GM12878 (cell line): ENCODE data around the gene AP2B1. TPM values are rescaled to one million over a fixed set of nuclear protein-coding genes. Genes with fewer than 3 reads are reported as not detected.

Experiments
- ATAC-seq: fragments of 200-7000 bp; cut with Tn5 transposase; 3 replicates; pipeline ENCODE4 v1.9.1; 2020; ENCODE audit warnings: mild to moderate bottlenecking, moderate library complexity
- BruUV-seq: library from RNA; stranded (reverse); fragments of 400-500 nt; replicated peaks from 2 replicates; lab custom pipeline; 2021; lab: Mats Ljungman, UMichigan
- CTCF ChIA-PET: fragments of 300-600 bp; sonication (Branson Sonifier 250); formaldehyde crosslinking; extraction: SDS; loops from one replicate; lab custom pipeline; 2021; ENCODE audit warnings: inconsistent platforms; lab: Yijun Ruan, JAX
- POLR2A ChIA-PET: fragments of 350-600 bp; formaldehyde crosslinking; extraction: SDS; loops from one replicate; lab custom pipeline; 2021; ENCODE audit warnings: inconsistent platforms; lab: Charles Lee
- RAD21 ChIA-PET: fragments of 300-600 bp; sonication (Branson Sonifier 250); formaldehyde crosslinking; loops from one replicate; lab custom pipeline; 2023; ENCODE audit warnings: antibody characterized with exemption; ENCODE audit not compliant: unreplicated experiment; lab: Charles Lee
- SMC1A ChIA-PET: fragments of 300-600 bp; sonication (Branson Sonifier 250); formaldehyde crosslinking; loops from one replicate; lab custom pipeline; 2023; ENCODE audit not compliant: unreplicated experiment, uncharacterized antibody; lab: Charles Lee
- DNase-seq: peaks from one replicate; pipeline ENCODE4 v3.0.0-alpha.2; 2011; ENCODE audit warnings: low read depth, low spot score
- FAIRE-seq: peaks from 3 replicates; lab custom pipeline; 2011; peaks lifted over from hg19 to GRCh38; lab: Jason Lieb, UNC
- H2AFZ ChIP-seq: 2 replicates; pipeline ENCODE4 v1.6.0; 2011; ENCODE audit warnings: low read depth, low read length, control low read depth; ENCODE audit not compliant: control insufficient read depth
- H3K27ac ChIP-seq: 2 replicates; pipeline ENCODE4 v1.5.1; 2011; ENCODE audit warnings: control low read depth; ENCODE audit not compliant: control insufficient read depth, insufficient read depth
- H3K27me3 ChIP-seq, 2 experiments: replicated peaks in 1 of 2; 2 replicates each; pipeline versions ENCODE4 v1.6.0 to v1.6.1; 2011; ENCODE audit warnings: low read length in 1 of 2; ENCODE audit not compliant: control insufficient read depth in 2 of 2, insufficient read depth in 2 of 2
- H3K36me3 ChIP-seq, 2 experiments: 2 replicates each; pipeline ENCODE4 v1.5.1; 2011; ENCODE audit warnings: low read length in 1 of 2; ENCODE audit not compliant: control insufficient read depth in 2 of 2, insufficient read depth in 2 of 2
- H3K4me1 ChIP-seq: 2 replicates; pipeline ENCODE4 v1.6.1; 2011; ENCODE audit warnings: mild to moderate bottlenecking, low read length, moderate library complexity, mixed read lengths; ENCODE audit not compliant: control insufficient read depth, insufficient read depth
- H3K4me2 ChIP-seq: 2 replicates; pipeline ENCODE4 v1.6.0; 2011; ENCODE audit warnings: control low read depth; ENCODE audit not compliant: control insufficient read depth, insufficient read depth
- H3K4me3 ChIP-seq: fragments of 200-600 bp; sonication (generic); 2 replicates; pipeline ENCODE4 v1.5.1; 2016
- H3K79me2 ChIP-seq: 2 replicates; pipeline ENCODE4 v1.6.0; 2011; ENCODE audit warnings: low read length; ENCODE audit not compliant: control insufficient read depth, insufficient read depth
- H3K9ac ChIP-seq: 2 replicates; pipeline ENCODE4 v1.8.0; 2011; ENCODE audit warnings: low read length, control low read depth, mixed read lengths; ENCODE audit not compliant: control insufficient read depth, insufficient read depth
- H3K9me3 ChIP-seq: replicated peaks from 3 replicates; pipeline ENCODE4 v1.5.1; 2011; ENCODE audit warnings: mild to moderate bottlenecking, low read length; ENCODE audit not compliant: control insufficient read depth, insufficient read depth
- H4K20me1 ChIP-seq: 2 replicates; pipeline ENCODE4 v1.6.0; 2011; ENCODE audit not compliant: control insufficient read depth, insufficient read depth
- ATF7 ChIP-seq: fragments of 450-650 bp; IDR thresholded peaks from 2 replicates; pipeline ENCODE4 v1.6.1; 2016; ENCODE audit warnings: low read depth, mild to moderate bottlenecking
- BMI1 ChIP-seq: fragments of 450-650 bp; IDR thresholded peaks from 2 replicates; pipeline ENCODE4 v1.6.1; 2016; ENCODE audit warnings: mild to moderate bottlenecking, moderate library complexity, borderline replicate concordance
- GABPA ChIP-seq: IDR thresholded peaks from 2 replicates; pipeline ENCODE4 v1.6.1; 2014; ENCODE audit warnings: antibody characterized with exemption, low read depth, mild to moderate bottlenecking, inconsistent platforms
- JUNB ChIP-seq: IDR thresholded peaks from 2 replicates; pipeline ENCODE4 v1.6.1; 2016; ENCODE audit warnings: antibody characterized with exemption, mild to moderate bottlenecking
- MEF2B ChIP-seq: fragments of 450-650 bp; IDR thresholded peaks from 2 replicates; pipeline ENCODE4 v1.6.1; 2018; ENCODE audit warnings: mild to moderate bottlenecking, moderate library complexity; ENCODE audit not compliant: partially characterized antibody, poor library complexity, severe bottlenecking
- MYC ChIP-seq: IDR thresholded peaks from 2 replicates; pipeline ENCODE4 v1.6.1; 2011; ENCODE audit warnings: mild to moderate bottlenecking, low read length, moderate library complexity, inconsistent platforms; ENCODE audit not compliant: insufficient read depth, insufficient replicate concordance, insufficient read length, severe bottlenecking
- RAD51 ChIP-seq: fragments of 450-650 bp; IDR thresholded peaks from 2 replicates; pipeline ENCODE4 v1.6.1; 2016; ENCODE audit warnings: moderate library complexity, mild to moderate bottlenecking, inconsistent platforms
- SMAD1 ChIP-seq: fragments of 450-650 bp; IDR thresholded peaks from 2 replicates; pipeline ENCODE4 v1.6.1; 2018; ENCODE audit warnings: mild to moderate bottlenecking, low read depth; ENCODE audit not compliant: partially characterized antibody
- ZNF274 ChIP-seq: IDR thresholded peaks from one replicate; pipeline ENCODE4 v1.8.0; 2011; ENCODE audit not compliant: insufficient read length, insufficient read depth
- WGBS: methylation state at CpG from one replicate; pipeline ENCODE4 v1.1.6; 2016; ENCODE audit warnings: low lambda C conversion rate; ENCODE audit not compliant: insufficient replicate concordance, insufficient coverage; ENCODE audit errors: missing lambda C conversion rate; 5-methylcytosine and 5-hydroxymethylcytosine counted together
- in situ Hi-C: fragments of 300-500 bp; cut with MboI; formaldehyde crosslinking; loops from 9 replicates; pipeline ENCODE4 v1.14.3; 2018; ENCODE audit warnings: mixed read lengths
- intact Hi-C: fragments of 100-400 bp; cut with micrococcal nuclease; formaldehyde crosslinking; loops from one replicate; pipeline ENCODE4 v1.14.2; 2022; ENCODE audit not compliant: unreplicated experiment
- polyA plus RNA-seq, 11 experiments: library from polyadenylated mRNA; depleted of rRNA in 4 of 11; unstranded in 6 of 11; stranded (reverse) in 5 of 11; fragments of >200 nt; fragmentation: Nextera tagmentation in 4 of 11; fragmentation: Illumina TruSeq in 1 of 11; extraction: Ambion mirVana in 4 of 11; extraction: Trizol in 1 of 11; gene quantifications; 1 replicate in 1 of 11; 2 replicates in 10 of 11; pipeline versions ENCODE4 v1.2.1 to v1.2.3, GENCODE V29; 2011 to 2016; ENCODE audit warnings: inconsistent platforms in 2 of 11, missing spikeins in 2 of 11, low read depth in 1 of 11
- total RNA-seq, 4 experiments: library from RNA; depleted of rRNA in 3 of 4; stranded (reverse); fragments of >200 nt in 3 of 4; fragmentation: Illumina TruSeq in 1 of 4; extraction: Trizol in 1 of 4; gene quantifications; 2 replicates each; pipeline versions ENCODE4 v1.2.1 to v1.2.3, GENCODE V29; 2013 to 2021
- TF ChIP-seq, protein P1 (sequence below): IDR thresholded peaks from 2 replicates; pipeline ENCODE4 v1.6.1; 2011; ENCODE audit warnings: low read depth, low read length, improper control_type of control experiment, borderline replicate concordance
- TF ChIP-seq, protein P2 (sequence below): fragments of 450-650 bp; IDR thresholded peaks from 2 replicates; pipeline ENCODE4 v1.6.1; 2016; ENCODE audit warnings: mild to moderate bottlenecking, moderate library complexity, borderline replicate concordance
- TF ChIP-seq, protein P3 (sequence below): fragments of 450-650 bp; IDR thresholded peaks from 2 replicates; pipeline ENCODE4 v1.6.1; 2016; ENCODE audit warnings: mild to moderate bottlenecking

The AP2B1 gene
- total and polyA plus RNA-seq, 10 of the 15 experiments (the other 5 are each of a cell fraction or from before 2014, with no cell fraction given): 18.6 to 112 (median 53.9) TPM

DNA sequence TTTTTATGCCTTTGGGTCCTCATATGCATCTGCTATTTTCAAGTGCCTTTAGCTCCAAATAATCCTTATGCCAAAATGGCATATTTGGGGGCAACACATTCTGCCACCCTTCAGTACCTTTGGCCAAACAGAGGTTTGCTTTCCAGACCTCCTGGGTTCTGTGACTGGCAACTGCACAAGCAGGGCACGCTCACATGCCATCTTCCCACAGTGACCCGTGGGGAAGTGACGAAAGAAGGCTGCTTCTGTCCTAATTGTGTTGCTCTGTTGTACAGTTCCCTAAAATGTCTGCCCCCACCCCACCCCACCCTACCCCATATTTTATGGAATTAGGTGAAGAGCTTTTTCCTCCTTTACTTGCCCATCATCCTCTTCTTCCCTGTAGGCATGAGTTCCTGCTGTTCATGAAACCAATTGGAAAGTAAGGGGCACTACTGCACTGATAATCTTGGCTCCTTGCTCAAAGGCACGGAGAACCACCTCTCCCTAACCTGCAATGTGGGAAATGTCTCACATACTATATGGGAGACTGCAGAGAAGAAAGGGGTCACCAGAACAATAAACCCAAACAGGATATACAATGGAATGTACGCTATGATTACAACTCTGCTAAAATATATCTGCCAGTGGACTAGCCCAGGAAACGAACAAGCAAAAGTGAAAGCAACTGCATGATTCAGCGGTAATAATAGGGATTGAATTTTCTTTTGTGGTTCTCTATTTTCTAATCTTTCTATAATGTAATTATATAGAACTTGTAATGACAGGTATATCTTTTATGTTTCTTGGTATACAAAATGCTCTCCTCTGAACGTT, 46.3 kb upstream of the AP2B1 start (continued):
- TF ChIP-seq ATF7: peak; percentile 8; the same call in 1 of the 2 replicates
- TF ChIP-seq, protein P1, sequence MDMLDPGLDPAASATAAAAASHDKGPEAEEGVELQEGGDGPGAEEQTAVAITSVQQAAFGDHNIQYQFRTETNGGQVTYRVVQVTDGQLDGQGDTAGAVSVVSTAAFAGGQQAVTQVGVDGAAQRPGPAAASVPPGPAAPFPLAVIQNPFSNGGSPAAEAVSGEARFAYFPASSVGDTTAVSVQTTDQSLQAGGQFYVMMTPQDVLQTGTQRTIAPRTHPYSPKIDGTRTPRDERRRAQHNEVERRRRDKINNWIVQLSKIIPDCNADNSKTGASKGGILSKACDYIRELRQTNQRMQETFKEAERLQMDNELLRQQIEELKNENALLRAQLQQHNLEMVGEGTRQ: no peak

DNA sequence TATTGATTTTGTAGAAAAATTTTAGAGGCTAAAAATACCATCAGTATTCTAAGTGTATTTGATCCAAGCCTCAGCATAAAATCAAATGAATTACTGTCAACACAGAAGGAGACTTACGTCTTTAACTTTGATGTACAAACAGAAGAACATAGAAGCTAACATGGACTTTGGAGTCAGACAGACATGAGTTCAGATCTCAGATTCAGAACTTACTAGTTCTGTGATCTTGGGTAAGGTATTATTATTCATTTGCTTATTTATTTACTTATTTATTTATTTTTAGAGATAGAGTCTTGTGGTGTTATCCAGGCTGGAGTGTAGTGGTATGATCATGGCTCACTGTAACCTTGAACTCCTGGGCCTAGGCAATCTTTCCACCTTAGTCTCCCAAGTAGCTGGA, 45.7 kb upstream of the AP2B1 start:
- intact Hi-C loops (no loop called here), in situ Hi-C loops (no loop called here)
- BruUV-seq: no TSS peak
- no peaks in the 10 kb centered on the region for H4K20me1 ChIP-seq
- no peak for TF ChIP-seq MEF2B
- TF ChIP-seq JUNB: no peak
- 0 out of 2 replicates have a peak, but pooled peaks have one; percentile 18 for TF ChIP-seq RAD51
- no peak for TF ChIP-seq BMI1
- TF ChIP-seq MYC: no peak
- TF ChIP-seq, protein P2, sequence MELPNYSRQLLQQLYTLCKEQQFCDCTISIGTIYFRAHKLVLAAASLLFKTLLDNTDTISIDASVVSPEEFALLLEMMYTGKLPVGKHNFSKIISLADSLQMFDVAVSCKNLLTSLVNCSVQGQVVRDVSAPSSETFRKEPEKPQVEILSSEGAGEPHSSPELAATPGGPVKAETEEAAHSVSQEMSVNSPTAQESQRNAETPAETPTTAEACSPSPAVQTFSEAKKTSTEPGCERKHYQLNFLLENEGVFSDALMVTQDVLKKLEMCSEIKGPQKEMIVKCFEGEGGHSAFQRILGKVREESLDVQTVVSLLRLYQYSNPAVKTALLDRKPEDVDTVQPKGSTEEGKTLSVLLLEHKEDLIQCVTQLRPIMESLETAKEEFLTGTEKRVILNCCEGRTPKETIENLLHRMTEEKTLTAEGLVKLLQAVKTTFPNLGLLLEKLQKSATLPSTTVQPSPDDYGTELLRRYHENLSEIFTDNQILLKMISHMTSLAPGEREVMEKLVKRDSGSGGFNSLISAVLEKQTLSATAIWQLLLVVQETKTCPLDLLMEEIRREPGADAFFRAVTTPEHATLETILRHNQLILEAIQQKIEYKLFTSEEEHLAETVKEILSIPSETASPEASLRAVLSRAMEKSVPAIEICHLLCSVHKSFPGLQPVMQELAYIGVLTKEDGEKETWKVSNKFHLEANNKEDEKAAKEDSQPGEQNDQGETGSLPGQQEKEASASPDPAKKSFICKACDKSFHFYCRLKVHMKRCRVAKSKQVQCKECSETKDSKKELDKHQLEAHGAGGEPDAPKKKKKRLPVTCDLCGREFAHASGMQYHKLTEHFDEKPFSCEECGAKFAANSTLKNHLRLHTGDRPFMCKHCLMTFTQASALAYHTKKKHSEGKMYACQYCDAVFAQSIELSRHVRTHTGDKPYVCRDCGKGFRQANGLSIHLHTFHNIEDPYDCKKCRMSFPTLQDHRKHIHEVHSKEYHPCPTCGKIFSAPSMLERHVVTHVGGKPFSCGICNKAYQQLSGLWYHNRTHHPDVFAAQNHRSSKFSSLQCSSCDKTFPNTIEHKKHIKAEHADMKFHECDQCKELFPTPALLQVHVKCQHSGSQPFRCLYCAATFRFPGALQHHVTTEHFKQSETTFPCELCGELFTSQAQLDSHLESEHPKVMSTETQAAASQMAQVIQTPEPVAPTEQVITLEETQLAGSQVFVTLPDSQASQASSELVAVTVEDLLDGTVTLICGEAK: 0 out of 2 replicates have a peak, but pooled peaks have one; percentile 23
- no peak for TF ChIP-seq SMAD1
- no peak for TF ChIP-seq ZNF274
- TF ChIP-seq, protein P3, sequence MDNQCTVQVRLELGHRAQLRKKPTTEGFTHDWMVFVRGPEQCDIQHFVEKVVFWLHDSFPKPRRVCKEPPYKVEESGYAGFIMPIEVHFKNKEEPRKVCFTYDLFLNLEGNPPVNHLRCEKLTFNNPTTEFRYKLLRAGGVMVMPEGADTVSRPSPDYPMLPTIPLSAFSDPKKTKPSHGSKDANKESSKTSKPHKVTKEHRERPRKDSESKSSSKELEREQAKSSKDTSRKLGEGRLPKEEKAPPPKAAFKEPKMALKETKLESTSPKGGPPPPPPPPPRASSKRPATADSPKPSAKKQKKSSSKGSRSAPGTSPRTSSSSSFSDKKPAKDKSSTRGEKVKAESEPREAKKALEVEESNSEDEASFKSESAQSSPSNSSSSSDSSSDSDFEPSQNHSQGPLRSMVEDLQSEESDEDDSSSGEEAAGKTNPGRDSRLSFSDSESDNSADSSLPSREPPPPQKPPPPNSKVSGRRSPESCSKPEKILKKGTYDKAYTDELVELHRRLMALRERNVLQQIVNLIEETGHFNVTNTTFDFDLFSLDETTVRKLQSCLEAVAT: peak; percentile 89
- TF ChIP-seq GABPA: no peak
- peak overlapping the region; percentile 85 for H3K9ac ChIP-seq
- RAD21 ChIA-PET: interaction anchor here (1.0 to 1.5 kb wide), 3 partner anchors 37 to 229 kb away, joined by 4 to 10 read pairs (median 5); partner anchors contain the start of genes PEX12 and SLFN13
- ATAC-seq: no peak
- no peaks in the 10 kb centered on the region for H3K9me3 ChIP-seq
- peaks cover 37% of the 10 kb centered on the region for H3K79me2 ChIP-seq
- H2AFZ ChIP-seq: peak overlapping the region; percentile 94
- no peaks in the 10 kb centered on the region for H3K36me3 ChIP-seq
- FAIRE-seq: no peak
- peak overlapping the region; percentile 84 for H3K4me3 ChIP-seq
- no peaks in the 10 kb centered on the region for H3K27me3 ChIP-seq
- CTCF ChIA-PET: interaction anchor here (0.8 to 16.4 kb wide), 6 partner anchors 8 to 400 kb away, joined by 3 to 321 read pairs (median 4); partner anchors contain the start of gene NLE1
- H3K4me2 ChIP-seq: peak overlapping the region; percentile 85
- SMC1A ChIA-PET: interaction anchor here (1.0 to 12.6 kb wide), 8 partner anchors 8 to 235 kb away, joined by 3 to 251 read pairs (median 3); no protein-coding TSS in a partner anchor
- POLR2A ChIA-PET: interaction anchor here (0.6 to 0.9 kb wide), 2 partner anchors 13 to 271 kb away, joined by 3 to 10 read pairs; no protein-coding TSS in a partner anchor
- H3K4me1 ChIP-seq: peaks cover 19% of the 10 kb centered on the region
- peak overlapping the region; percentile 92 for H3K27ac ChIP-seq
- no peak for DNase-seq
- WGBS: 0% methylated on average over 1 of the region's 1 CpG
